Tongue (tissue), 2 donors: ENCODE results near the gene UNC93B1. TPM values are rescaled to one million over a fixed set of nuclear protein-coding genes. Genes with fewer than 3 reads are reported as not detected.

Experiments
- DNase-seq: peaks from one replicate; pipeline ENCODE4 v3.0.0-alpha.2; 2015
- total RNA-seq: library from RNA; depleted of rRNA; stranded (reverse); fragments of >200 nt; gene quantifications from one replicate; pipeline ENCODE4 v1.2.3, GENCODE V29; 2014

Gene UNC93B1
- total RNA-seq, 1 donor from 2014 or later, result 9.9 TPM

- DNase-seq, result no peak
Measured at GRCh38 chr11:68022531-68022930, 18.6 kb upstream of the UNC93B1 start.

GRCh38 chr11:68021167-68021787 is 17.4 kb upstream of the UNC93B1 start:
- DNase-seq, result no peak

GRCh38 chr11:68020575-68020974 is 16.7 kb upstream of the UNC93B1 start:
- no peak for DNase-seq

- no peak for DNase-seq
Measured at GRCh38 chr11:68019486-68019885, 15.6 kb upstream of the UNC93B1 start.

- no peak for DNase-seq
Measured at GRCh38 chr11:68018730-68019190, 14.9 kb upstream of the UNC93B1 start.

- DNase-seq, result no peak
Measured at GRCh38 chr11:68017980-68018729, 14.3 kb upstream of the UNC93B1 start.

GRCh38 chr11:68016904-68017817 is 13.3 kb upstream of the UNC93B1 start:
- DNase-seq, result no peak

- DNase-seq, result no peak
Measured at GRCh38 chr11:68016161-68016903, 12.4 kb upstream of the UNC93B1 start.

- DNase-seq, result no peak
Measured at GRCh38 chr11:68015467-68015866, 11.6 kb upstream of the UNC93B1 start.

GRCh38 chr11:68014947-68015447 is 11.1 kb upstream of the UNC93B1 start:
- DNase-seq, result no peak

GRCh38 chr11:68014157-68014946 is 10.5 kb upstream of the UNC93B1 start:
- peak; percentile 80 for DNase-seq

GRCh38 chr11:68013611-68014156 is 9.8 kb upstream of the UNC93B1 start:
- no peak for DNase-seq

- DNase-seq, result no peak
Measured at GRCh38 chr11:68012843-68013610, 9.1 kb upstream of the UNC93B1 start.

- DNase-seq, result no peak
Measured at GRCh38 chr11:68012044-68012842, 8.3 kb upstream of the UNC93B1 start.

- no peak for DNase-seq
Measured at GRCh38 chr11:68011051-68011943, 7.4 kb upstream of the UNC93B1 start.

GRCh38 chr11:68010090-68011041 is 6.5 kb upstream of the UNC93B1 start, which contains the start of gene ALDH3B1:
ALDH3B1 (plus strand) TSS chr11:68010327; CDS start chr11:68015298, 4,971 bp downstream.
- peak; percentile 70 for DNase-seq
